ENCODE data around the gene PRDM12.

DNA sequence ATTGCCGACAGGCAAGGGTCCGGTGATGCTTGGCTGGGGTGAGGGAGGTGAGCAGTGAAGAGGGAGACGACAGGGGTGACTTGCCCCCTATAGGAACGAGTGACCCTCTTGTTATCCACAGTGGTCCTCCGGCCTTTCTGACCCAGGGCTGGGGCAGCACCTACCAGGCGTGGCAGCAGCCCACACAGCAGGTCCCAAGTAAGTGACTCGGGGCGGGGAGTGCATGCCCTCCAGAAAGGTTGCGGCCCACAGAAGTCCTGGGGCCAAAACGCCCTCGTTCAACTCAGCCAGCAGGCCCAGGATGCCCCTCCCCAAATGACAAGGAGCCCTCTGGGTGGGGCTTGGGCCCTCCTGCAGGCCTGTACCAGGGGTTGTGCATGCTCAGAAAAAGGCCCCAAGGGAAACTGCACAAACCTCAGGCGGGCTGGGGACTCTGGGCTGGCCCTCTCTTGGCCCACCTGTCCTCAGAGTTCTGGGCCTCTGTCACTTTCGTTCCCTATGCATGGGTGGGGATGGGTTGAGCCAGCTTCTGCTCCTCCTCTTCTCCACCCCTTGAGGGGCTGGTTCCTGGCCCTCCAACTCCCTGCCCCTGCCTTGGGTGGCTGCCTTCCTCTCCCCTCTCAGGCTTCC is 32.2 kb upstream of the PRDM12 start:
- TF ChIP-seq, protein P1, sequence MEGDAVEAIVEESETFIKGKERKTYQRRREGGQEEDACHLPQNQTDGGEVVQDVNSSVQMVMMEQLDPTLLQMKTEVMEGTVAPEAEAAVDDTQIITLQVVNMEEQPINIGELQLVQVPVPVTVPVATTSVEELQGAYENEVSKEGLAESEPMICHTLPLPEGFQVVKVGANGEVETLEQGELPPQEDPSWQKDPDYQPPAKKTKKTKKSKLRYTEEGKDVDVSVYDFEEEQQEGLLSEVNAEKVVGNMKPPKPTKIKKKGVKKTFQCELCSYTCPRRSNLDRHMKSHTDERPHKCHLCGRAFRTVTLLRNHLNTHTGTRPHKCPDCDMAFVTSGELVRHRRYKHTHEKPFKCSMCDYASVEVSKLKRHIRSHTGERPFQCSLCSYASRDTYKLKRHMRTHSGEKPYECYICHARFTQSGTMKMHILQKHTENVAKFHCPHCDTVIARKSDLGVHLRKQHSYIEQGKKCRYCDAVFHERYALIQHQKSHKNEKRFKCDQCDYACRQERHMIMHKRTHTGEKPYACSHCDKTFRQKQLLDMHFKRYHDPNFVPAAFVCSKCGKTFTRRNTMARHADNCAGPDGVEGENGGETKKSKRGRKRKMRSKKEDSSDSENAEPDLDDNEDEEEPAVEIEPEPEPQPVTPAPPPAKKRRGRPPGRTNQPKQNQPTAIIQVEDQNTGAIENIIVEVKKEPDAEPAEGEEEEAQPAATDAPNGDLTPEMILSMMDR (IDR thresholded peaks at IDR 0.05 in 4 of 5, conservative IDR thresholded peaks at IDR 0.05 in 1 of 5) = no peak
- no peak for TF ChIP-seq POLR2A (IDR thresholded peaks at IDR 0.05)
